Fibroblast of the aortic adventitia (primary cell): ENCODE results near the gene SLC19A3. TPM values are rescaled to one million over a fixed set of nuclear protein-coding genes. Genes with fewer than 3 reads are reported as not detected.

ENCODE experiments used
- DNase-seq: peaks from one replicate; pipeline ENCODE4 v3.0.0-alpha.2; 2010; ENCODE audit warnings: low read depth
- H3K4me3 ChIP-seq: 2 replicates; pipeline ENCODE4 v1.5.1; 2011; ENCODE audit warnings: low read depth, mild to moderate bottlenecking, control low read depth, low read length, moderate library complexity
- total RNA-seq: library from RNA; depleted of rRNA; stranded (reverse); fragments of >200 nt; gene quantifications from 2 replicates; pipeline ENCODE4 v1.2.3, GENCODE V29; 2012; ENCODE audit warnings: low replicate concordance
- TF ChIP-seq, protein P1 (sequence below): IDR thresholded peaks from 2 replicates; pipeline ENCODE4 v1.5.1; 2011; ENCODE audit warnings: mild to moderate bottlenecking, low read length, control low read depth, inconsistent platforms; ENCODE audit not compliant: insufficient read depth

SLC19A3 gene
- total RNA-seq, 1 donor, result 0.18 TPM

- H3K4me3 ChIP-seq, result no peak overlapping the region
- no peak for DNase-seq
- TF ChIP-seq, protein P1, sequence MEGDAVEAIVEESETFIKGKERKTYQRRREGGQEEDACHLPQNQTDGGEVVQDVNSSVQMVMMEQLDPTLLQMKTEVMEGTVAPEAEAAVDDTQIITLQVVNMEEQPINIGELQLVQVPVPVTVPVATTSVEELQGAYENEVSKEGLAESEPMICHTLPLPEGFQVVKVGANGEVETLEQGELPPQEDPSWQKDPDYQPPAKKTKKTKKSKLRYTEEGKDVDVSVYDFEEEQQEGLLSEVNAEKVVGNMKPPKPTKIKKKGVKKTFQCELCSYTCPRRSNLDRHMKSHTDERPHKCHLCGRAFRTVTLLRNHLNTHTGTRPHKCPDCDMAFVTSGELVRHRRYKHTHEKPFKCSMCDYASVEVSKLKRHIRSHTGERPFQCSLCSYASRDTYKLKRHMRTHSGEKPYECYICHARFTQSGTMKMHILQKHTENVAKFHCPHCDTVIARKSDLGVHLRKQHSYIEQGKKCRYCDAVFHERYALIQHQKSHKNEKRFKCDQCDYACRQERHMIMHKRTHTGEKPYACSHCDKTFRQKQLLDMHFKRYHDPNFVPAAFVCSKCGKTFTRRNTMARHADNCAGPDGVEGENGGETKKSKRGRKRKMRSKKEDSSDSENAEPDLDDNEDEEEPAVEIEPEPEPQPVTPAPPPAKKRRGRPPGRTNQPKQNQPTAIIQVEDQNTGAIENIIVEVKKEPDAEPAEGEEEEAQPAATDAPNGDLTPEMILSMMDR, result no peak
These were observed 1.8 kb upstream of the SLC19A3 start for GRCh38 chr2:227719641-227720040.

GRCh38 chr2:227716501-227716900 lies 1.3 kb downstream of the SLC19A3 start:
- TF ChIP-seq, protein P1, result no peak
- DNase-seq, result no peak
- no peak overlapping the region for H3K4me3 ChIP-seq

- TF ChIP-seq, protein P1, result no peak
- no peak for DNase-seq
- H3K4me3 ChIP-seq, result no peak overlapping the region
These were observed 4.5 kb downstream of the SLC19A3 start for GRCh38 chr2:227713291-227713690.

GRCh38 chr2:227710986-227711385 lies 6.8 kb downstream of the SLC19A3 start:
- TF ChIP-seq, protein P1, result no peak
- no peak overlapping the region for H3K4me3 ChIP-seq
- DNase-seq, result no peak

GRCh38 chr2:227707390-227707789 lies 10.4 kb downstream of the SLC19A3 start:
- no peak for DNase-seq
- H3K4me3 ChIP-seq, result no peak overlapping the region
- TF ChIP-seq, protein P1, result no peak

- DNase-seq, result no peak
- TF ChIP-seq, protein P1, result no peak
- no peak overlapping the region for H3K4me3 ChIP-seq
These were observed 11.0 kb downstream of the SLC19A3 start for GRCh38 chr2:227706859-227707258.

- DNase-seq, result peak; percentile 25
- TF ChIP-seq, protein P1, result no peak
- no peak overlapping the region for H3K4me3 ChIP-seq
These were observed 13.9 kb downstream of the SLC19A3 start for GRCh38 chr2:227703961-227704360.
